Embryonic facial prominence (tissue), 1 donor: ENCODE results near the gene TMSB4X.
"Not testable (repeated sequence)": the region's sequence is repeated elsewhere in the genome, so short reads cannot be mapped to it uniquely, and the experiment has no call there.

Source experiments
- DNase-seq: peaks from one replicate; pipeline ENCODE4 v3.0.0-alpha.2; 2016; ENCODE audit errors: extremely low spot score

Gene TMSB4X

GRCh38 chrX:12974796-12975669, at the start of gene TMSB4X:
Gene TMSB4X, plus strand, starts transcription at chrX:12975110.
- DNase-seq, result peak; percentile 75

- DNase-seq, result no peak
Measured at GRCh38 chrX:12929701-12930100, 45.2 kb upstream of the TMSB4X start.

DNA sequence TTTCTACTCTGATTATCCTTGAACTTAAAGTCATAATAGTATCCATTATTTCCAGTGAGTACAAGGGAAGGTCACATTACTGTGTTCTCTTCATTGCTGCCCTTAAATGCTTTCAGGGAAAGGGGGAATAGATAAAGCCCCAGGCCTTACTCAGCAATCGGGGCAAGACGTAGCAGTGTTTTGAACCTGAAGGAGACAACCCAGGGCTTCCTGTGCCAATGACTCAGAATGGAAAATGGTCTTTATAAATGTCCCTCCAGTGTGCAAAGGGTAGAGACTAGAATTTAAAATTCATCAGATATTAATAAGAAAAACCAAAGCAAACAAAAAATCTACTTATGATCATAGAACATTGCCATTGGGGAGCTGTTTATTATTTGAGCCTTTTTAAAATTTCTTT, 44.8 kb upstream of the TMSB4X start:
- no peak for DNase-seq

DNA sequence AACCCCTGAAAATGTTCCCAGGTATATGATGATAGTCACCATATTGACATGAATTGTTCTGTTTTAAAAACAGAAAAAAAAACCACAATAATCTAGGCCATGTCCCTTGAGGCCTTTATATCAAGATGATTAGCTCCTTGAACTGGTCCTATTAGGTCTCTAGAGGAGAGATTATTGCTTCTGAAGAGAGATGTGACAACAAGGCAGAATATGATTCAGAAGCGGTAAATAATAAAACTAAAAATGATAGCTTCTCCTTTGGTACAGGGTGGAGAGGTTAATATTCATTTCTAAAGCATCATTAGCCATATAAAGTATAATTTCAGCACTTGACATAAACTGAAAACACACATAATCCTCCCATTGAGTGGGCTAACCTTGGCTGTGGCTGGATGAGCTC, 42.7 kb upstream of the TMSB4X start:
- no peak for DNase-seq

DNA sequence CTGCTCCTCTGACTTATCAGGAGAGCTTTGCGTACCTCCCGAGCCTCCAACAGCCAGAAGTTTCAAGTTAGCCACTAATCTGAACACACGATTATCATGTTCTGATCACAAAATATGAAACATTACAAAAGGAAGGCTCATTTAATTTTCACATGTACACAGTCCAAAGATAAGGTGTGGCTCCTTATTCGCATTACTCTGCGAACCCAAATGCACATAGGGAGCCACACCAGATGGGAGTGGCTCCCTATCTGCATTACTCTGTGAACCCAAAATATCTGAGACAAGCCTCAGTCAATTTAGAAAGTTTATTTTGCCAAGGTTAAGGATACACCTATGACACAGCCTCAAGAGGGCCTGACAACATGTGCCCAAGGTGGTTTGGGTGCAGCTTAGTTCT, 40.1 kb upstream of the TMSB4X start:
- no peak for DNase-seq

- DNase-seq, result no peak
Measured at GRCh38 chrX:12936947-12937346, 38.0 kb upstream of the TMSB4X start.

DNA sequence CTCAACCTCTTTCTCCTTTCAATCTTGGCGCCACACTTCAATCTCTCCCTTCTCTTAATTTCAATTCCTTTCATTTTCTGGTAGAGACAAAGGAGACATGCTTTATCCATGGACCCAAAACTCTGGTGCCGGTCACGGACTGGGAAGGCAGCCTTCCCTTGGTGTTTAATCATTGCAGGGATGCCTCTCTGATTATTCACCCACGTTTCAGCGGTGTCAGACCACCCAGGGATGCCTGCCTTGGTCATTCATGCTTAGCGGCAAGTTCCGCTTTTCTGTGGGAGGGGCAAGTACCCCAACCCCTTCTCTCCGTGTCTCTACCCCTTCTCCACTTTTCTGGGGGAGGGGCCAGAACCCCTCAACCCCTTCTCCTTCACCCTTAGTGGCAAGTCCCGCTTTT, 34.4 kb upstream of the TMSB4X start:
- not testable (repeated sequence) for DNase-seq

DNA sequence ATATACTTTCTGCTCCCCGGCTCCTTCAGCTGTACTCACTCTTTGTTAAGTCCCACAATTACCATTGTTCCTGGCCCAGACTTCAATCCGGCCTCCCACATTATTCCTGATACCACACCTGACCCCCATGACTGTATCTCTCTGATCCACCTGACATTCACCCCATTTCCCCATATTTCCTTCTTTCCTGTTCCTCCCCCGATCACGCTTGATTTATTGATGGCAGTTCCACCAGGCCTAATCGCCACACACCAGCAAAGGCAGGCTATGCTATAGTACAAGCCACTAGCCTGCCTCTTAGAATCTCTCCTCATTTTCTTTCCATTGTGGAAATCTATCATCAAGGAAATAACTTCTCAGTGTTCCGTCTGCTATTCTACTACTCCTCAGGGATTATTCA, 31.3 kb upstream of the TMSB4X start:
- DNase-seq, result not testable (repeated sequence)

- not testable (repeated sequence) for DNase-seq
Measured at GRCh38 chrX:12944452-12944851, 30.5 kb upstream of the TMSB4X start.

DNA sequence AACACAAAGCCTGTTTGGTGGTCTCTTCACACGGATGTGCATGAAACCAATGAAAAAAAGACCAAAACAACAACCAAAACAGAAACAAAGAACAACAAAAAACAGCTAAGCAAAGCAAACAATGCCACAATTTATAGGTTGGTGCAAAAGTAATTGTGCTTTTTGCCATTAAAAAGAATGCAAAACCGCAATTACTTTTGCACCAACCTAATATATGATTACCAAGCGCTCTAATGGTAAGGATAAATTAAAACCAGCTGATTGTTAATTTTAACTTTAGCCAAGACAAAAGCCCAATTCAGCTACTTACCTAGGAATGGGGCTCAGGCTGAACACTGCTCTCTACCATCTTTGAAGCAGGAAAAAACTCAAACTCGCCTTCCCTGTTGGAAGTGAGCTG, 29.4 kb upstream of the TMSB4X start:
- no peak for DNase-seq

GRCh38 chrX:12946406-12946805, 28.5 kb upstream of the TMSB4X start:
- no peak for DNase-seq

GRCh38 chrX:12946838-12947544, 27.9 kb upstream of the TMSB4X start:
- no peak for DNase-seq

- no peak for DNase-seq
Measured at GRCh38 chrX:12947545-12948235, 27.2 kb upstream of the TMSB4X start.

DNA sequence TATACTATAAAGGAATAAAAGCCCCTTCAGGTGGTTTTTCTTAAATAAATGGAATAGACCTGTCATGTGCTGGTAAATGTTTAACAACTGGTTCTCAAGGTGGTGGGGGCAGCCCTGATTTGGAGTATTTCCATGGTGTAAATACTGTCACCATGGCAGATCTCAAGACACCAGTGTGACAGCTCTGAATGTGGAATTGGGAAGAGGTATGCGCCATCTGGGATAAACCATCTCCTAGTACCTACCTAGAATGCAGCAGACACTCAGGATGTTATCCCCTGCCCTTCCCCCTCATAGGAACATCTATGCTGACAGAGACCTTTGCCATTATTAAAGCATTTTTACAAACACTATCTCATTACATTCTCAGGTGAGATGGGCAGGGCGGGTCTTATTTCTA, 26.4 kb upstream of the TMSB4X start:
- no peak for DNase-seq

DNA sequence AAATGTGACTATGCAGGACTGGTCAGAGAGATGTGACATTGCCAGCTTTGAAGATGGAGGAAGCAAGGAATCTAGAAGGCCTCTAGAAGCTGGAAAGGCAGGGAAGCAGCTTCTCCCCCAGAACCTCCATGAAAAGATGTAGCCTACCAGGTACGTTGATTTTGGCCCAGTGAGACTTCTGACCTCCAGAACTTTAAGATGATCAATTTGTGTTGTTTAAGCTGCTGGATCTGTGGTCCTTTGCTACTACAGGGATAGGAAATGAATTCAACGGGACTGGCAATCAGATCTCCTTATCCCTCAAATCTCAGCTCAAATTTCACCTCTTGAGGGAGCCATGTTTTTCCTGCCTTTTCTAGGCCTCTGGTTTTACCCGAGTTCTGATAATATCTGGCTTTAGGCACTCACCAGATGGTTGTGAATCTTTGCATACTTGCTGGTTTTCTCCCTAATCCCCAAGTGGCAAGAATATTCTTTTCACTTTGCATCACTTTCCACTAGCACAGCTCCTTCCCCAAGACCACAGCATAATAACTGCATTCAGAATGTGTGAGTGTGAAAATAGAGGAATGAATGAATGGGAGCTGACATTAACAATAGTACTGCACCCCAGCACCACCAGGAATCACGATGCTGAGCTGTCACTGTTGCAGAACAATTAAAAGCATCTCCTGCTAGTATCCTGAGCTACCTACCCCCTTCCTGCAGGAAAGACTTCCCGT, 25.5 kb upstream of the TMSB4X start:
- DNase-seq, result no peak

GRCh38 chrX:12949927-12950656, 24.8 kb upstream of the TMSB4X start:
- DNase-seq, result no peak

DNA sequence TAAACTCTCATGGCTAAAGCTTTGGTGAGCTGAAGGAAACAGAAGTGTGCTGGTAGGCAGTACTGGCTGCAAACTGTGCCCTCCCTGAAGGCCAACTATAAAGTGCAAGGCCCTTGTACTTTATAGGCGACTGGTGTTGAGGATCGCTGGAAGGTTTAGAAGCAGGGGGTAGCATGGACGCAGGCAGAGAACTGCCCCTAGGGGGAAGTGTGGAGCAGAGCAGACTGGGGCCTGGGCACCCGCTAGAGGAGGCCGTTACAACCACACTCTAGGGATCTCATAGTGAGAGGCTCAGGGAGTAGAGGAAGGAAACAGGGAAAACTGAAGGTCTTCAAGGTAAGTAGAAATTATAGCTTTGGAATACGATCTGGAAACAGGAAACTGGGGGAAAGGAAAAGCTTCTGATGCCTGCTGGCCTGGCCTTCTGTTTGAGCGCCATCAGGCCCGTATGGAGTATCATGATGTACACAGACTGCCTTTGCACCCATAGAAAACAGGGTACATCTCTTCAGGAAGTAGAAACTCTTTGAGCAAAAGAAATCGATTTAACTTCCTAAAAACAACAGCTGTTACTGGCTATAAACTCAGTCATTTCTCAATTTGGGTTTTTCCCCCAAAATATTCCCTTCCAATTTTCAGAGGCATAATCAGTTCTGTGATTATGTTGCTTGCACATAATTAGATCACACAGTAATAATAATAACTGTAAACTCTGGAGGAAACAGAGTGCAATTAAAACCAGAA, 23.9 kb upstream of the TMSB4X start:
- DNase-seq, result no peak

DNA sequence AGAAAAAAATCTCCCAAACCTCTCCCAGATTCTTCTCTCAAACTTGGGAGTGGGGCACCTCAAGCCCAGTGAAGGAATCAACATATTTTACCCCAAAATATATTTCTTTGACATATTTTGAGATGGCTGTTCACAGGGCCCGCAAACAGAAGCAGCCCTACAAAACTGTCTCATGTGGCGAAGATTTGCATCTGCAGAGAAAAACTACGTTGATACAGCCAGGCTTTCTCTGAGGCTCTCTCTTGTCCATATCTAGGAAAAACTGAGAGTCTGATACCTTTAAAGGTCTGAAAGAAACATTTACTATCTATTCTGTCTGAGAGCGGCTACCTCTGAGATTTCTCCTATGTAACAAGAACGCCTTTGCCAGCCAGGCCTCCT, 23.3 kb upstream of the TMSB4X start:
- no peak for DNase-seq

- no peak for DNase-seq
Measured at GRCh38 chrX:12953420-12953819, 21.5 kb upstream of the TMSB4X start.

GRCh38 chrX:12954376-12954775, 20.5 kb upstream of the TMSB4X start:
- DNase-seq, result no peak

DNA sequence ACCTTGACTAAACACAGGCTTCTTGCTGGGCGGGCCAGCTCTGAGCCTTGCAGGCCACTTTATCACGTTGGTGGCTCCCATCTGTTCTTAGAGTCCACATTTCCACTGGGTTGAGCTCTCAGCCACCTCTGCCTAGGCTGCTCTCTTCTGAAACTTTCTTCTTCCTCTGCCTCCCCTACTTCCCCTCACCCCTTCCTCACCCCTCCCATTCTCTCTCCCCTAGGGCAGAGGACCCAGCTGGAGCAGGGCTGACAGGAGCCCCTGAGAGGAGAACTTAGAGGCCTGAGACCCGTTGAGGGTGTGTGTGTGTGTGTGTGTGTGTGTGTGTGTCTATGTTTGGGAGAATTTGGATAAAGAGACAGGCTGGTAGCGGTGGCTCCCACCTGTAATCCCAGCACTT, 19.9 kb upstream of the TMSB4X start:
- no peak for DNase-seq
